GM21360 (cell line): ENCODE results near the gene ELOVL1.
A peak's percentile ranks its signal among the peaks of the same experiment; 100 is the strongest.
"Not testable (repeated sequence)": the region's sequence is repeated elsewhere in the genome, so short reads cannot be mapped to it uniquely, and the experiment has no call there.

Experiments
- ATAC-seq: cut with Tn5 transposase; IDR thresholded peaks from one replicate; pipeline ENCODE4 v1.9.1; 2021; ENCODE audit warnings: mild to moderate bottlenecking, moderate library complexity; ENCODE audit not compliant: unreplicated experiment

The ELOVL1 gene

DNA sequence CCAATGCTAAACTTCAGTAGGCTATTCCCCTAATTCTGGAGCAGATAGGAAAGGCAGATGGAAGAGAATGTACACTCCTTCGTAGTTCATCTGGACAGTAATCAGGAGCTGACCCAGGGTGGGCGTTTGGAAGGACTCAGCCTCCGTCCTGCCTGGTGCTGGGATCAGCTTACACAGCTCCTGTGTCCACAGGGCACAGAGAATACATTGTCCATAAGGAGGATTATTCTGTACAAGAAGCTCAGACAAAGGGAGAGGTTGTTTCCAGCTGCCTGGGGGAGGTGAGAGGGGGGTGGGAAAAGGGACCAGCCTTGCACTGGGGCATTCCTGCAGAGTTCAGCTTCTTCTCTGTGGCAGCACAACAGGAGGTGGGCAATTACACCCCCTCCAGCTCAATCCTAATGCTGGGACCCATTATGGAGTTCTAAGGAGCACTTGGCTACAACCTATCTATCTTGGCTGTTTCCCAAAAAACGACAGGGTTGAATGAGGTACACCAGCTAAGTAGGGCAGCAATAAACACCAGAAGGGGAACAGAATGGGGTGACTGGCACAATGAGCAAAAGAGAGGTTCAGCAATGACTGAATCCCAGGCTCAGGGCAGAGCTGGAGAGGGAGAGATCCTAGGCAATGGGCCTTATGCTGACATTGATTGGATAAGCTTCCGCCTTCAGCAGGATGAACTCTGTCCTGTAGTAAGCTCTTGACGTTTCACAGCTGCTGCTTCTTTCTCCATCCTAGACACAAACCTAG, 14.4 kb upstream of the ELOVL1 start:
- no peak for ATAC-seq

DNA sequence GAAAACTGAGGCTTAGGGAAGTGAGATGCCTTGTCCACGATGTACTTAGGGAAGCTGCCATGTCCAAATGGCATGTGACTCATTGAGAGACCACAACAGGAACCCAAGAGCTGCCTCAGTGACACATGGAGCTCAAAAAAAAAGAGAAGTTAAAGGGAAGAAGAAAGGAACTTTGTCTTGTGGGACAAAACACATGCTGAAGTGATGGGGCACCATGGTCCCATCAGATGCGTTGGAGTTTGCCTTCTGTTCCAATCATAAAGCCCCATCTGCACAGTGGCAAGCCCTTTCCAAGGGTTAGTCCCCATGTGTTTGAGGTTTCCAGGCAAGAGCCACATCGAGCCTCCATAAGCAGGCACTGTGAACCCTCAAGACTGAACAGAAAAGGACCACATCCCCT, 13.8 kb upstream of the ELOVL1 start:
- ATAC-seq = no peak

DNA sequence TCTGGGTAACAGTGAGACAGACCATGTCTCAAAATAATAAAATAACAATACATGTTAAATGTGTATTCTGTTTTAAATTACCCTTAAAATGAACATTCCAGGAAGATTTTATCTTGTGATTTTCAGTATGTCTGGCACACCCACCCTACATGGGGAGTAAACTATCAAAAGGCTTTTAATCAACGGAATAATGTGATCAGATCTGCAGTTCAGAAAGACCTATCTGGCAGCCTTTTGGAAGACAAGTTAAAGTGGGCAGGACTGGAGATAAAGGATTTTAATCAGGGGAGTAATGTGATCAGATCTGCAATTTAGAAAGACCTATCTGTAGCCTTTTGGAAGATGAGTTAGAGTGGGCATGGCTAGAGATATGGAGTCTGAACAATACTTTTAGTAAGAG, 11.7 kb upstream of the ELOVL1 start:
- ATAC-seq = no peak

DNA sequence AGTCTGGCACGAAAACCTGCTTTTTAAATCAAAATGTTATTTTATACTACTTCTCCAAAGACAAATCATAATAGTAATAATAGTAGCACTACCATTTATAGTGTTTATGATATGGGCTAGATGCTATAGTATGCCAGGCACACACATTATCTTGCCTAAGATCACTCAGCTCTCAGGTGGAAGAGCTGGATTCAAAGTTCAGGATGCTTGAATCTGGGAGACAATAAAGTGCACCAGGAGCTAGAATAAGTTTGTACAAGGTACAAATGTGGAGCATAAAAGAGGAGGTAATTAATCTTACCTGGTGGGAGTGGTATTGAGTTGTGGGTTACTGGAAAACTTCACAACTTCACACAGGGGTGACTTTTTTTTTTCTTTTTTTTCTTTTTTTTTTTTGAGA, 10.0 kb upstream of the ELOVL1 start:
- ATAC-seq = no peak

DNA sequence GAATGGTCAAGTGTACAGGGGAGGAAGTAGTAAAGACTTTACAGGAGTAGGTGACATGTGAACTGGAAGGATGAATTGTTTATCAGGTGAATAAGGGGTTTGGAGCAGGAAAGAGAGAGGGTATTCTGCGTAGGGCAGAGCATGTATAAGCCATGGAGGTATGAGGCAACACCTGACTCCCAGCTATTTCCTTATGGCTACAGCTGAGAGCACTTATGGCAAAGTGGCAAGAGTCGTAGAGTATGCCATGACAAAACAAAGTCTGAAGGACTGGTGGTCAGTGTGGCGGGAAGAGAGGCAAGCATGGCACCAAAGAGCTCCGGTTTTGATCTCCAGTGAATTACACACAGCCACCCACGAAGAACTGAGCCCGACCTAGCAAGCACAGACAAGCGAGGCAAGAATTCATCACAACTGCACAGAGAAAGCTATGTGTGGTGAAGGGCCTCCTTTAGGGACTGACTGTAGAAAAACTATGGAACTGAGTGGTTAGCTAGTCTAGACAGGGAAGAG, 9.0 kb upstream of the ELOVL1 start:
- ATAC-seq = no peak

DNA sequence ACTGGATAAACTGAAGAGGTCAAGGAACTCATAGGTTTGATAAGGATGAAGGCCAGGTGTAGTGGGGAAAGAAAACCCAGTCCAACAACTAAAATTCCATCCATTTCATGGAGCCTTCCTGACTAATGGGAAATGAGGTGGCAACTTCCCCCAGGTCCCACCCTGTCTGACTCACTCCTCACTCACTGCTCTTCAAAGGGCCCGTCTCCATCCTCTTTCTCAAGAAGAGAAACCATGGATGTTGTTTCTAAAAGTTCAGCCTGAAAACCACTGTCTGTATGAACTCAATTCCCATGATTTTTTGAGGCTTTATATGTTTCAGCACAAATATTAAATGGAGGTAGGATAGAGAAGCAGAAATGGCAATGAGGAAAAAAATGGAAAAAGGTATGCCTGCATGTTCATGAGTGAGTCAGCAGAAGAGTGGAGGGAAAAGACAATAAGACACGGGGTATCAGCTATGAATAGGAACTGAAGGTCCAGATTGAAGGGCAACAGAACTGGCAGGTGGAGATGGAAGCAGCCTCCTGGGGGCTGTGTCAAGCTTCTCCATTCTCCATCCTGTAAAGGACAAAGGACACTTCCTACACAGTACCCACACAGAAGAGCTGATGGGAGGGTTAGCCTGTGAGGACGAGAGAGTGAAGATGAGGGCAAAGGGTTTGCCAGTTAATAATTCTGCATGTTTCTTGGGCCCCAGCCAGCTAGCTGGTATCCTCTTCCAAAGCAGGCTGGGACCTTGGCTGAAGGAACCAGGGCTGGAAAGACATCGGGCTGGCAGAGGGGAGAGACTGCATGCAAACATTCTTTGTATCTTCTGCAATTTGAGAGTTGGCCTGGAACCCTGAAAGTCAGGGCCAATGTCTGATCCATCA, 5.5 kb upstream of the ELOVL1 start:
- no peak for ATAC-seq

DNA sequence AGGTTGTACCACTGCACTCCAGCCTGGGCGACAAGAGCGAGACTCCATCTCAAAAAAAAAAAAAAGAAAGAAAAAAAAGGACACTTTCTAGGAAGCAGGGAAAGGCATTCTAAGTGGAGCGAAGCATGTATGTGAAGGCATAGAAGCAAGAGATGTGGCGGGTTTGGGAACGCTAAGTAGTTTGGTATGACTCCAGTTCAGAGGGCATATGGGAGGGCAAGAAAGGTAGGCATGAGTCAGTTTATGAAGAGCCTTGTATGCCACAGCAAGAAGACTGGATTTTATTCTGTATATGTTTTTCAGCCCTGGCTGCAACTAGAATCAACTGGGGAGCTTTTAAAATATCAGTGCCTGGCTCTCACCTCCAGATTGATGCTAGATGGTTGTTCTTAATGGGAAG, 4.4 kb upstream of the ELOVL1 start:
- ATAC-seq = no peak

DNA sequence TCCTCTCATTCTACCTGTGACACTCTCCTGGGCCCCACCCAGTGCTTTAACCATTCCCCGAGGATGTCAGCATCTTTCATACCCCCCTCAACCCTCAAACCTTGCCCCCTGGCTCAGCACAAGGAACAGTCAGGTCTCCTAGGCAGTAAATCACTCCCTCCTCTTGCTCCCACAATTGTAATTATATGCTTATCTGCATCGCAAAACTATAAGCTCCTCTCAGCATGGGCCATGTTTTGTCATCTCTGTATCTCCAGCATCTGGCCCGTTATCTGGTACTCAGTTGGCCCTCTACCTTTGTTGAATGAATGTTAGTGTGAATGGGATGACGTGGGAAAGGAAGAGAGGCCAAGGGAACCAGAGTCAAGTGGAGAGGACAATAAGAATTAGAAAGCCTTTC, 2.8 kb upstream of the ELOVL1 start:
- no peak for ATAC-seq

DNA sequence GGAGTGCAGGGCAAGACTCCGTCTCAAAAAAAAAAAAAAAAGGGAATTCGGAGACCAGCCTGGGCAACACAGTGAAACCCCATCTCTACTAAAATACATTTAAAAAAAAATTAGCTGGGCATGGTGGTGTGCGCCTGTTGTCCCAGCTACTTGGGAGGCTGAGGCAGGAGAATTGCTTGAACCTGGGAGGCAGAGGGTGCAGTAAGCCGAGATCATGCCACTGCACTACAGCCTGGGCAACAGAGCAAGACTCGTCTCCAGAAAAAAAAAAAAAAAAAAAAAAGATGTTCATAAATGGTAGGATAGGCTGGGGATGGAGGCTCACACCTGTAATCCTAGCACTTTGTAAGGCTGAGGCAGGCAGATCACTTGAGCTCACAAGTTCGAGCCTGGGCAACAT, 2.0 kb upstream of the ELOVL1 start:
- ATAC-seq = not testable (repeated sequence)

DNA sequence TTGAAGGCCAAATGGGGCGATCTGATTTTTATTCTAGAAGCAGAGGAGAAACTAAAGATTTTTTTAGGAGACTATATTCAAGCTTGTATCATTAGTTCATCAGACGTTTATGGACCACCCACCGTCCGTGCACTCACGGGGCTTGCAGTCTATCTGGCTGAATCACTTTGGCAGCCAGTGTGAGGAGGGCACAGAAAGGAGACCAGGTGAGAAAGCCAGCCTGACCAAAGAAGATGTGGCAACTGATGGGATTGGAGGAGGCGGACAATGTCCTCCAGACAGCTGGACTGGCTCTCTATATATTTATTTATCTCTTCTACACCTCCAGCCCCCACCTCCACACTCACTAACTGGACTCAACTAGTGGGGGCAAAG, 822 bp upstream of the ELOVL1 start:
- no peak for ATAC-seq

DNA sequence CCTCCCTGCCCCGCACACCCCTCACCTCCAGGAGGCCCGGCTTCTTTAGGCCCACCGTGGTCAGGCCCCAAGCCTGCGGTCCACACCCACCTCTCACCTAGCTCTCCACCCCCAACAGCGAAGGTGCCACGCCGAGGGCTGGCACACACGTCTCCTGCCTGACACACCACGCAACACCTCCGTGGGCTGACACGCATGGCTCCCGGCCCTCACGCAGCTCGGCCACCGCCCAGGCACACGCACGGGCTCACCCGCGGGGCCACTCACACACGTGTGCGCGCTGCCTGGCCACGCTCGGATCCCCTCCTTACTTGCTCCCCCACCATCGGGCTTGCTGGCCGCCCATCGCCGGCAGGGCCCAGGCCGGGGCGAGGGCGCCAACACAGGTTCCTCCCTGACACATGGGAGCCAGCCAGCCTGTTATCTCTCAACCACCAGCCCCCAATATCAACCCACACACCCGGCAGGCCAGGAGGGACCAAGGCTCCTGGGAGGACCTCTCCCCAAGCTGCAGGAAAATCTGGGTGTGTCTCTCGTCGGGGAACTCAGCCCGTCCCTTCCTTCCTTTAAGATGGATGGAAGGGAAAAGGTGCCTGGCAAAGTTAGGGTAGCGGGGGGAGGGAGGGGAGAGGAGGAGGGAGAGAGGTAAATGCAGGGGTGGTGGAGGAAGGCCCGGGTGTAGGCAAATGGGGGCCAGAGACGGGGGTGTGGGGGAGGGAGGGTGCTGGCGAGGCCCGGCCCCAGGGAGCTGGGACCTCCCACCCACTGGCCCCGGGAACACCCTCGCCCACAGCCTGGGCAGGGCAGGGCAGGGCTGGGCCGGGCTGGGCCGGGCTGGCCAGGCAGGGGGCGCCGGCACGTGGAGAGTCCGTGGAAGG, 546 bp downstream of the ELOVL1 start:
- ATAC-seq = no peak

DNA sequence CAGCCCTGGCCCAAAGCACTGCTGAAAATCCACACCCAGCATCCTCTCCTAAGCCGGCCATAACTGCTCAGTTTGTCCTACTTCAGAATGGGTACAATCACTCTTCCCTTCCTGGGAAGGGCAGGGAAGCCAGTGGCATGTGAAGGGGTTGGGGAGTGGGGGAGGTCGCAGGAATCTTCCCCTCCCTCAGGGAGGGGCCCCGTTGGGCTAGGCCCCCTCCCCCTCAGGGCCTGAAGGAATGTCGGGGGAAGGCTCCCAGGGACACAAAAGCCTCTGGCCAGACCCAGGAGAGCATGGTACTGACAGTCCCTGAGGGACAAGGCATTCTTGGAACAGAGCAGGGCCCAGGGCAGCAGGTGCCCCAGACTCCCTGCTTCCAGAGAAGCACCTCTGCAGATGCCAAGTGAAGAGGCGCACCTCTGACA, 1.2 kb downstream of the ELOVL1 start:
- ATAC-seq = no peak

DNA sequence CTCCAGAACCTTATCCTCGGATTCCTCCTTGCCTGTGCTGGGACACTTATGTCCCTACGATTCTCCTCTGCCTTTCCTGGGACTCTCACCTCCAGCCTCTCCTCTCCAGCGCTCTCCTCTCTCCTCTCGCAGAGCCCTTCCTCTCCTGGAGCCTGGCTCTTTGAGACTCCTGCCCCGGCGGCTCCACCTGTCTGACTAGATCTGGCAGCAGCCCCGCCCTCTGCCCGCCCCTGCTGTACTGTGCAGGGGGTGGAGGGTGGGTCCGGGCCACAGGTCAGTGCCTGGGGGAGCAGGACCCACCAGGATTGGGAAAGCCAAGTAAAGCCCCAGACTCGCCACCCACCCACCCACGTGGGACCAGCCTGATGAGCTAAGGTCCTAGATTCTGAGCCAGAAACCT, 1.6 kb downstream of the ELOVL1 start:
- no peak for ATAC-seq

DNA sequence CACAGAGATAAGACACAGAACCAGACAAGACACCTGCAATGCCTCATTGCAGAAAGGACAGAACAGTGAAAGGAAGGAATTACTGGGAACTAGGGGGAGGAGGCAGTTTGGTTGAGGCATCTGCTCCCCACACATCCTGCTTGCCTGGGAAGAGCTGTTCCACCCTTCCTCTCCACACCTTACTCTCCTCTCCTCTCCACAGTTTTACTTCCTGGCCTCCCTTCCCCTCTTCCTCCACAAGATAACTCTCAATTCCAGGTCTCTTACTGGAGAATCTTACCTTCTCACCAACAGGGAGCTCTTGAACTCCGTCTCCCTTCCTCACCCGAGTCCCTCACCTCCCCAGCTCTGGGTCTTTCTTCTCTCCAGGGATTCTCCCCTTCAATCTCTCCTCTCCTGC, 2.1 kb downstream of the ELOVL1 start:
- no peak for ATAC-seq

DNA sequence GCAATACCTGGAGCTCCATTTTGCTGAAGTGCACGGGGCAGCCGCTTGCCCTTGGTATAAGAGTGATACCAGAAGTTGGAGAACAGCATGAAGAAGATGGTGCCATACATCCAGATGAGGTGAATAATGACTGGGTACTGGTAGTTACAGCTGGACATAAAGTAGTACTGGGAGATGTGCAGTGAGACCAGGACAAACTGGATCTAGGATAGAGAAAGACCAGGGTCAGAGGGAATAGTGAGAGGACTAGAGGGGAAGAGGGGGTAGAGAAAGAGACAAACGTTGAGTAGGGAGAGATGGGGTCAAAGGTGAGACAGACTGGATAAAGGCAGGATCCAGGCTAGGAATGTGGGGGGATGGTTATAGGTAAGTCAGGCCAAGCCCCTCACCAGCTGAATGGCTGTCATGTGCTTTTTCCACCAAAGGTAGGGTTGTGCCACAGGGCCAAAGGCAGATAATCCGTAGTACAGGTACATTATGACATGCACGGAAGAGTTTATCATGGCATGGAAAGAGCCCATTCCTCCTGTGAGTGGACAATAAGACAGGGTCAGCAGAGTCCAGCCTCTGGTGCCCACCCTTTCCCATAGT, 3.8 kb downstream of the ELOVL1 start:
- no peak for ATAC-seq

DNA sequence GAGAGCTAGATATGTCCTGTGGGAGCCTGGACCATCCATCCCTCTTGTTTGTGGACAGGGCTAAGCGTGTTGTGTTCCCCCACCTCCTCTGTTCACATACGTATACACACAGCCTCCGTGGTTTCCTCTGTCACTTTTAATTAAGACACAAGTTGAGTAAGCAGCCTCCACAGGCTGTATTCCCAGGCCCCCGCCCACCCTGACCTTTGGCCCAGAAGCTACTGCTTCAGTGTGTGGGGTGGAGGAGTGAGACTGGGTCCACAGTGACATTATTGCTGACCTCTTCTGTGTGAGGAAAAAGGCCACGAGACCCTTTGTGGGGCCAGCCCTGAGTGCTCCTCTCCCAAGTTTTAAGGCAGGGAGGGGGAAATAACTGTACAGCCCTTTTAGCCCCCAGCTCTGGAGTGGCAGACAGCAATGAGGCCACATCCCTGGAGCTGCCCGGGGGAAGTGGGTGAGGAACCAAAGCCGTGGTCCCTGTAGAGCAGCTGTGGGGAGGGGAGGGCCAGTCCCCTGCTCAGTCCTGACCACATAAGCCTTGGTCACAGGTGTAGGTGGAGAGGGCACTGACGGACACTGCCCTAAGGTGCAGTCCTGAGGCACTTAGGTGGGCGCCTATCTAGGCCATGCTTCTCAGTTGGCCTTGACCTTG, 4.4 kb downstream of the ELOVL1 start:
- no peak for ATAC-seq

DNA sequence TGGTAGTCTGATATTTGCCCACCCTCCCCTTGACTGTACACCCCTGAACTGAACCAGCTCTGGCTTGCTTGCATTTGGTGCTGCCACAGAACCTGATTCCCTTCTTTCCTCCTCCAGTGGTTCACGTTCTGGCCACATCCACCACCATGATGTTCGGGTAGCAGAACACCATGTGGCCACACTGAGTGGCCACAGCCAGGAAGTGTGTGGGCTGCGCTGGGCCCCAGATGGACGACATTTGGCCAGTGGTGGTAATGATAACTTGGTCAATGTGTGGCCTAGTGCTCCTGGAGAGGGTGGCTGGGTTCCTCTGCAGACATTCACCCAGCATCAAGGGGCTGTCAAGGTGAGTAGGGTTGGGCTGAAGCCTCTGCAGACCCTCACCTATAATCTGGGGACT, 7.2 kb downstream of the ELOVL1 start:
- ATAC-seq = no peak

DNA sequence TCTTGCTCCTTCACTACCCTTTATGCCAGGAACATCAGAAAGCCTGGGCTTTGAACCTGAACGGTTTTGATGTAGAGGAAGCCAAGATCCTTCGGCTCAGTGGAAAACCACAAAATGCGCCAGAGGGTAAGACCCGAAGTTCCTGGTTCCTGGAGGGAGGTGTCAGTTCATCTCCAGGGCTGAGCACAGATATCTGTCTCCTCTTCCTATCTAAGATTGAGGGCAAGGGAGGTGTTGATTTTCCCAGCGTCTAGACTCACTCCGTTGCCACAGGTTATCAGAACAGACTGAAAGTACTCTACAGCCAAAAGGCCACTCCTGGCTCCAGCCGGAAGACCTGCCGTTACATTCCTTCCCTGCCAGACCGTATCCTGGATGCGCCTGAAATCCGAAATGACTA, 8.1 kb downstream of the ELOVL1 start:
- no peak for ATAC-seq

DNA sequence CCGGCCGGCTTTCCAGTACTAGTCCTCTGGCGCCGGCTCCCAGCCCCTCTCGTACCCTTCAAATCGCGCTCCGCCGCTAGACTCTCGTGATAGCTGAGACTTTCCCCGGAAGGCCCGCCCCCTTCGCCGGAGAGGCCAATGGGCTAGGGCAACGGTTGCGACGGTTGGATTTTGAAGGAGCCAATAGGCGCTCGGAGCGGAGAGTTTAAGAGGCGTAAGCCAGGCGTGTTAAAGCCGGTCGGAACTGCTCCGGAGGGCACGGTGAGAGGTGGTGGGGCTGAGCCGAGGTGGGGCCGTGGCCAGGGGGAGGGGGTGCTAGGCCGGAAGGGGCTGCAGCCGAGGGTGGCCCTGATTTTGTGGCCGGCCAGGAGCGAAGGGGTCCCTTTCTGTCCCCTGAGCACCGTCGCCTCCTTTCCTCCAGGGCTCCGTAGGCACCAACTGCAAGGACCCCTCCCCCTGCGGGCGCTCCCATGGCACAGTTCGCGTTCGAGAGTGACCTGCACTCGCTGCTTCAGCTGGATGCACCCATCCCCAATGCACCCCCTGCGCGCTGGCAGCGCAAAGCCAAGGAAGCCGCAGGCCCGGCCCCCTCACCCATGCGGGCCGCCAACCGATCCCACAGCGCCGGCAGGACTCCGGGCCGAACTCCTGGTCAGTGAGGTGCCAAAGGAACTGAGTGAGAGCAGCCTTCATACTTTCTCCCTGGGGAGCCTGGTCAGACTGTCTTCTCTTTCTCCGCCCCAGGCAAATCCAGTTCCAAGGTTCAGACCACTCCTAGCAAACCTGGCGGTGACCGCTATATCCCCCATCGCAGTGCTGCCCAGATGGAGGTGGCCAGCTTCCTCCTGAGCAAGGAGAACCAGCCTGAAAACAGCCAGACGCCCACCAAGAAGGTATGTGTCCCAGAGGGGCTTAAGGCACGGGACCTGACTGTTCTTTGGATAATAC, 8.8 kb downstream of the ELOVL1 start, which contains the start of gene CDC20:
TSS of gene CDC20 (plus strand) at position 236 of the 948 bp plus-strand sequence. CDS start at position 471, 235 bp downstream.
- ATAC-seq = peak; percentile 95
